ENCODE data around the gene MTCH2.

Gene MTCH2

DNA sequence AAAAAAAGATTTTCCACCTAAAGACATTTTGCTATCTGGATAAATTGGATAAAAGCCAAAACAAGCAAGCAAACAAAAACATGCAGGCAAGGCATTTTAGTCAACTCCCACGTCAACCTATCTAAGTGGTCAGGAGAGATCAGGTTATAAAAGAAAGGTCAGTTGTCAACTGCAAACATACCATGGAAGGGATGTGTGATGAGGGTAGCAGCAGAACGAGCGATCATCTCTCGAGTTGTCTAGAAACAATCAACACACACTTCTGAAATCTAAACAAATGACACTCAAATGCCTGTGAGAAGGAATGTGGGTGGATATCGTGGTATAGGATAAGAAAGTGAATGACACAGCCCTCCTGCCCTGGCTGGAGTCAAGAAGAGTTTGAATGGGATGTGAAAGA, 10.9 kb downstream of the MTCH2 start:
- Histone ChIP-seq H3K4me3 (ENCODE audit: low read length) (no peak overlapping the region), H4K20me1 (ENCODE audit: insufficient read depth, low read length) (no peaks in the 10 kb centered on the region), H3K79me2 (ENCODE audit: low read length) (no peaks in the 10 kb centered on the region), H3K9me3 (ENCODE audit: insufficient read depth, low read length) (no peaks in the 10 kb centered on the region), H2AFZ (ENCODE audit: low read depth, low read length) (no peak overlapping the region), H3K4me1 (ENCODE audit: low read length) (no peaks in the 10 kb centered on the region), H3K36me3 (replicated peaks; ENCODE audit: low read depth, low read length) (peaks cover 46% of the 10 kb centered on the region), H3K27me3 (ENCODE audit: low read depth, low read length) (no peaks in the 10 kb centered on the region), H3K4me2 (ENCODE audit: low read length) (no peak overlapping the region), H3K9ac (ENCODE audit: low read length) (no peak overlapping the region), H3K27ac (ENCODE audit: low read length) (no peak overlapping the region)
- no peak for TF ChIP-seq EZH2phosphoT487 (IDR thresholded peaks at IDR 0.05; ENCODE audit: low read depth)
- TF ChIP-seq, protein P1, sequence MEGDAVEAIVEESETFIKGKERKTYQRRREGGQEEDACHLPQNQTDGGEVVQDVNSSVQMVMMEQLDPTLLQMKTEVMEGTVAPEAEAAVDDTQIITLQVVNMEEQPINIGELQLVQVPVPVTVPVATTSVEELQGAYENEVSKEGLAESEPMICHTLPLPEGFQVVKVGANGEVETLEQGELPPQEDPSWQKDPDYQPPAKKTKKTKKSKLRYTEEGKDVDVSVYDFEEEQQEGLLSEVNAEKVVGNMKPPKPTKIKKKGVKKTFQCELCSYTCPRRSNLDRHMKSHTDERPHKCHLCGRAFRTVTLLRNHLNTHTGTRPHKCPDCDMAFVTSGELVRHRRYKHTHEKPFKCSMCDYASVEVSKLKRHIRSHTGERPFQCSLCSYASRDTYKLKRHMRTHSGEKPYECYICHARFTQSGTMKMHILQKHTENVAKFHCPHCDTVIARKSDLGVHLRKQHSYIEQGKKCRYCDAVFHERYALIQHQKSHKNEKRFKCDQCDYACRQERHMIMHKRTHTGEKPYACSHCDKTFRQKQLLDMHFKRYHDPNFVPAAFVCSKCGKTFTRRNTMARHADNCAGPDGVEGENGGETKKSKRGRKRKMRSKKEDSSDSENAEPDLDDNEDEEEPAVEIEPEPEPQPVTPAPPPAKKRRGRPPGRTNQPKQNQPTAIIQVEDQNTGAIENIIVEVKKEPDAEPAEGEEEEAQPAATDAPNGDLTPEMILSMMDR (IDR thresholded peaks at IDR 0.05; ENCODE audit: low read depth, low read length) = no peak

DNA sequence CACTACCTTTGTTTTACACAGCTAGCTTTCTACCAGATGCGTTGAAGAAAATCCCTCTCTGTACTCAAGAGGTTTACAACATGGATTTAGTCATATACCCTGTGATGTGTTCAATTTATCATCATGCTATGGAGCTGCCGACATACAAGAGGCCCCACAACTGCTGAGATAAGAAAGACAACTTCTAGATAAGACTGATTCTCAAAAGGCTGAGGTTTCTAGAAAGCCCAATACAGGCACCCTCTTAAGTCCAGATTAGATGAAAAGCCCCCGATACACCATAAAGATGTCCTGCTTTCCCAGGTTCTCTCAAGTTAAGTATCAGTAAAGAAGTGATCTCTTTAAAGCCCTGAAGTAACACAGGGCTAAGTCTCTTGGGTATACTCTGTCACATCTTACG, 14.3 kb downstream of the MTCH2 start:
- TF ChIP-seq EZH2phosphoT487 (IDR thresholded peaks at IDR 0.05; ENCODE audit: low read depth) = no peak
- TF ChIP-seq, protein P1 (IDR thresholded peaks at IDR 0.05; ENCODE audit: low read depth, low read length) = no peak
- Histone ChIP-seq H3K36me3 (replicated peaks; ENCODE audit: low read depth, low read length) (peaks cover 42% of the 10 kb centered on the region), H3K4me2 (ENCODE audit: low read length) (no peak overlapping the region), H3K4me3 (ENCODE audit: low read length) (no peak overlapping the region), H4K20me1 (ENCODE audit: insufficient read depth, low read length) (no peaks in the 10 kb centered on the region), H2AFZ (ENCODE audit: low read depth, low read length) (no peak overlapping the region), H3K9ac (ENCODE audit: low read length) (no peak overlapping the region), H3K9me3 (ENCODE audit: insufficient read depth, low read length) (no peaks in the 10 kb centered on the region), H3K27me3 (ENCODE audit: low read depth, low read length) (no peaks in the 10 kb centered on the region), H3K27ac (ENCODE audit: low read length) (no peak overlapping the region), H3K79me2 (ENCODE audit: low read length) (no peaks in the 10 kb centered on the region), H3K4me1 (ENCODE audit: low read length) (no peaks in the 10 kb centered on the region)

- Histone ChIP-seq H3K79me2 (ENCODE audit: low read length) (no peaks in the 10 kb centered on the region), H3K27ac (ENCODE audit: low read length) (no peak overlapping the region), H4K20me1 (ENCODE audit: insufficient read depth, low read length) (no peaks in the 10 kb centered on the region), H3K4me2 (ENCODE audit: low read length) (no peak overlapping the region), H3K4me1 (ENCODE audit: low read length) (no peaks in the 10 kb centered on the region), H3K9me3 (ENCODE audit: insufficient read depth, low read length) (no peaks in the 10 kb centered on the region), H3K4me3 (ENCODE audit: low read length) (no peak overlapping the region), H3K27me3 (ENCODE audit: low read depth, low read length) (no peaks in the 10 kb centered on the region), H3K36me3 (replicated peaks; ENCODE audit: low read depth, low read length) (peaks cover 43% of the 10 kb centered on the region), H3K9ac (ENCODE audit: low read length) (no peak overlapping the region), H2AFZ (ENCODE audit: low read depth, low read length) (no peak overlapping the region)
- no peak for TF ChIP-seq EZH2phosphoT487 (IDR thresholded peaks at IDR 0.05; ENCODE audit: low read depth)
- TF ChIP-seq, protein P1 (IDR thresholded peaks at IDR 0.05; ENCODE audit: low read depth, low read length) = no peak
Measured at GRCh38 chr11:47626234-47626633, 16.1 kb downstream of the MTCH2 start.

- H3K9ac ChIP-seq (ENCODE audit: low read length) = no peak overlapping the region
- no peak overlapping the region for H2AFZ ChIP-seq (ENCODE audit: low read depth, low read length)
- peaks cover 22% of the 10 kb centered on the region for H3K36me3 ChIP-seq (replicated peaks; ENCODE audit: low read depth, low read length)
- no peaks in the 10 kb centered on the region for H3K9me3 ChIP-seq (ENCODE audit: insufficient read depth, low read length)
- peaks cover 12% of the 10 kb centered on the region for H3K4me1 ChIP-seq (ENCODE audit: low read length)
- no peaks in the 10 kb centered on the region for H3K27me3 ChIP-seq (ENCODE audit: low read depth, low read length)
- TF ChIP-seq, protein P1 (IDR thresholded peaks at IDR 0.05; ENCODE audit: low read depth, low read length) = no peak
- TF ChIP-seq EZH2phosphoT487 (IDR thresholded peaks at IDR 0.05; ENCODE audit: low read depth) = no peak
- no peaks in the 10 kb centered on the region for H4K20me1 ChIP-seq (ENCODE audit: insufficient read depth, low read length)
- H3K27ac ChIP-seq (ENCODE audit: low read length) = no peak overlapping the region
- H3K4me2 ChIP-seq (ENCODE audit: low read length) = no peak overlapping the region
- H3K79me2 ChIP-seq (ENCODE audit: low read length) = no peaks in the 10 kb centered on the region
- H3K4me3 ChIP-seq (ENCODE audit: low read length) = no peak overlapping the region
Measured at GRCh38 chr11:47620836-47621378, 21.5 kb downstream of the MTCH2 start.

Measured in OCI-LY3 (cell line).